Esophagus squamous epithelium (tissue), 5 donors: ENCODE measurements around the gene MEGF9. TPM values are rescaled to one million over a fixed set of nuclear protein-coding genes. Genes with fewer than 3 reads are reported as not detected.

Experiments used
- DNase-seq: peaks from one replicate; lab custom pipeline; 2025; lab: John Stamatoyannopoulos, UW
- H3K27ac ChIP-seq, 4 donors: fragments of 200-600 bp; sonication (generic); one replicate each; pipeline ENCODE4 v1.5.1; 2016 to 2019; ENCODE audit warnings: mild to moderate bottlenecking in 1 of 4
- H3K27me3 ChIP-seq, 4 donors: fragments of 200-600 bp; sonication (generic); 1 replicate in 3 of 4; 2 replicates in 1 of 4; pipeline versions ENCODE4 v1.5.1 to v1.6.0; 2017 to 2021; ENCODE audit warnings: antibody characterized with exemption in 1 of 4
- H3K36me3 ChIP-seq, 3 donors: fragments of 200-600 bp; sonication (generic); one replicate each; pipeline ENCODE4 v1.5.1; 2016 to 2019
- H3K4me1 ChIP-seq, 3 donors: fragments of 200-600 bp; sonication (generic); one replicate each; pipeline ENCODE4 v1.5.1; 2017 to 2019
- H3K4me3 ChIP-seq, 4 donors: fragments of 200-600 bp; sonication (generic); 1 replicate in 3 of 4; 2 replicates in 1 of 4; pipeline ENCODE4 v1.5.1; 2016 to 2019; ENCODE audit warnings: mild to moderate bottlenecking in 2 of 4, moderate library complexity in 1 of 4
- H3K9me3 ChIP-seq, 3 donors: fragments of 200-600 bp; sonication (generic); one replicate each; pipeline ENCODE4 v1.5.1; 2016 to 2019
- CTCF ChIP-seq, 6 experiments: fragments of 450-650 bp in 4 of 6; fragments of 200-600 bp in 2 of 6; sonication (generic) in 2 of 6; IDR thresholded peaks; one replicate each; pipeline ENCODE4 v1.5.1; 2016 to 2019; ENCODE audit warnings: antibody characterized with exemption in 6 of 6, mild to moderate bottlenecking in 4 of 6, moderate library complexity in 4 of 6
- POLR2A ChIP-seq, 4 donors: fragments of 450-650 bp; IDR thresholded peaks; one replicate each; pipeline ENCODE4 v1.6.1; 2017; ENCODE audit warnings: antibody characterized with exemption in 4 of 4, mild to moderate bottlenecking in 4 of 4, moderate library complexity in 3 of 4
- WGBS, 2 donors: methylation state at CpG; one replicate each; pipeline ENCODE4 v1.1.5; 2018; 5-methylcytosine and 5-hydroxymethylcytosine counted together
- intact Hi-C: fragments of 100-400 bp; cut with DNase I; formaldehyde crosslinking; loops from one replicate; pipeline ENCODE4 v1.15.0; 2022
- total RNA-seq, 4 donors: library from RNA; depleted of rRNA; stranded (reverse); fragments of >200 nt; gene quantifications; one replicate each; pipeline ENCODE4 v1.1.0, GENCODE V29; 2016
- donor health status: DM: yes; HTN: yes; CAD: no.

MEGF9 gene
- total RNA-seq, 4 donors from 2014 or later: 16.2 to 20.8 (median 18.0) TPM

GRCh38 chr9:120740132-120740531 is 25.9 kb upstream of the MEGF9 start:
- Histone ChIP-seq H3K27ac (no peak overlapping the region), H3K4me3 (no peak overlapping the region), H3K9me3 (no peaks in the 10 kb centered on the region), H3K27me3 (no peaks in the 10 kb centered on the region), H3K4me1 (peaks cover 0 to 5% (median 2%) of the 10 kb centered on the region in 3 donors), H3K36me3 (no peaks in the 10 kb centered on the region)
- intact Hi-C loops: no loop called here
- TF ChIP-seq POLR2A (IDR thresholded peaks at IDR 0.05): no peak
- no peak for TF ChIP-seq CTCF (IDR thresholded peaks at IDR 0.05)
- no peak for DNase-seq

- Histone ChIP-seq H3K36me3 (no peaks in the 10 kb centered on the region), H3K9me3 (no peaks in the 10 kb centered on the region), H3K4me3 (no peak overlapping the region), H3K4me1 (peaks cover 0 to 9% (median 4%) of the 10 kb centered on the region in 3 donors), H3K27me3 (no peaks in the 10 kb centered on the region), H3K27ac (peak overlapping the region in 1 of 4 donors; percentile 34)
- TF ChIP-seq POLR2A (IDR thresholded peaks at IDR 0.05) (no peak), CTCF (IDR thresholded peaks at IDR 0.05) (no peak)
- DNase-seq: no peak
- WGBS, 2 donors: 90 to 91% methylated on average over 2 to 5 of the region's 5 CpGs
- intact Hi-C loops: no loop called here
Measured at GRCh38 chr9:120737416-120738165, 23.3 kb upstream of the MEGF9 start.

GRCh38 chr9:120736881-120737280 is 22.6 kb upstream of the MEGF9 start:
- DNase-seq: no peak
- Histone ChIP-seq H3K27me3 (no peaks in the 10 kb centered on the region), H3K4me1 (peaks cover 0 to 9% (median 4%) of the 10 kb centered on the region in 3 donors), H3K4me3 (no peak overlapping the region), H3K27ac (no peak overlapping the region), H3K36me3 (no peaks in the 10 kb centered on the region), H3K9me3 (no peaks in the 10 kb centered on the region)
- TF ChIP-seq CTCF (IDR thresholded peaks at IDR 0.05): no peak
- TF ChIP-seq POLR2A (IDR thresholded peaks at IDR 0.05): no peak
- intact Hi-C loops: no loop called here
- 76 to 93% methylated on average over 2 of the region's 2 CpGs for WGBS, 2 donors

- WGBS, 2 donors: 61 to 62% methylated on average over 3 of the region's 3 CpGs
- Histone ChIP-seq H3K27ac (peak overlapping the region in 2 of 4 donors; percentile 42 to 68), H3K27me3 (no peaks in the 10 kb centered on the region), H3K4me1 (peaks cover 0 to 9% (median 4%) of the 10 kb centered on the region in 3 donors), H3K9me3 (no peaks in the 10 kb centered on the region), H3K36me3 (no peaks in the 10 kb centered on the region), H3K4me3 (no peak overlapping the region)
- no peak for DNase-seq
- intact Hi-C loops: no loop called here
- TF ChIP-seq CTCF (IDR thresholded peaks at IDR 0.05) (no peak), POLR2A (IDR thresholded peaks at IDR 0.05) (no peak)
Measured at GRCh38 chr9:120735415-120736126, 21.3 kb upstream of the MEGF9 start.
